HG02870 (cell line): Measurements from ENCODE around the gene IL6R.

Experiments
- ATAC-seq: cut with Tn5 transposase; IDR thresholded peaks from one replicate; pipeline ENCODE4 v1.9.1; 2021; ENCODE audit warnings: mild to moderate bottlenecking, moderate library complexity; ENCODE audit not compliant: unreplicated experiment

Gene IL6R

GRCh38 chr1:154423988-154424326, 18.8 kb downstream of the IL6R start:
- no peak for ATAC-seq

DNA sequence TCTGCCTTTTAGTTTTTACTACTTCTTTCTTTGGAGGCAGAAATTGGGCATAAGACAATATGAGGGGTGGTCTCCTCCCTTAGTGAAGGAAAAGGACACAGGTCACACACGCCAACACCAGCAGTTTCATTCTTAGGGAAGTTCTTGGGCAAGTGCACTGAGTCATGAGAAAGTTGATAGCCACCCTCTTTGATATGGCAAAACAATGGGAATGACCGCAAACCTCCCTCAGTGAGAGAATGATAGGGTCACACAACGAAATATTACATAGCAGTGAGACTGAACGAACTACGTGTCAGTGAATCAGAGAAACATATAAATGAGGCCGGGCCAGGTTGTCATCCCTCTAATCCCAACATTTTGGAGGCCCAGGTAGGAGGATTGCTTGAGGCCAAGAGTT, 20.0 kb downstream of the IL6R start:
- no peak for ATAC-seq

DNA sequence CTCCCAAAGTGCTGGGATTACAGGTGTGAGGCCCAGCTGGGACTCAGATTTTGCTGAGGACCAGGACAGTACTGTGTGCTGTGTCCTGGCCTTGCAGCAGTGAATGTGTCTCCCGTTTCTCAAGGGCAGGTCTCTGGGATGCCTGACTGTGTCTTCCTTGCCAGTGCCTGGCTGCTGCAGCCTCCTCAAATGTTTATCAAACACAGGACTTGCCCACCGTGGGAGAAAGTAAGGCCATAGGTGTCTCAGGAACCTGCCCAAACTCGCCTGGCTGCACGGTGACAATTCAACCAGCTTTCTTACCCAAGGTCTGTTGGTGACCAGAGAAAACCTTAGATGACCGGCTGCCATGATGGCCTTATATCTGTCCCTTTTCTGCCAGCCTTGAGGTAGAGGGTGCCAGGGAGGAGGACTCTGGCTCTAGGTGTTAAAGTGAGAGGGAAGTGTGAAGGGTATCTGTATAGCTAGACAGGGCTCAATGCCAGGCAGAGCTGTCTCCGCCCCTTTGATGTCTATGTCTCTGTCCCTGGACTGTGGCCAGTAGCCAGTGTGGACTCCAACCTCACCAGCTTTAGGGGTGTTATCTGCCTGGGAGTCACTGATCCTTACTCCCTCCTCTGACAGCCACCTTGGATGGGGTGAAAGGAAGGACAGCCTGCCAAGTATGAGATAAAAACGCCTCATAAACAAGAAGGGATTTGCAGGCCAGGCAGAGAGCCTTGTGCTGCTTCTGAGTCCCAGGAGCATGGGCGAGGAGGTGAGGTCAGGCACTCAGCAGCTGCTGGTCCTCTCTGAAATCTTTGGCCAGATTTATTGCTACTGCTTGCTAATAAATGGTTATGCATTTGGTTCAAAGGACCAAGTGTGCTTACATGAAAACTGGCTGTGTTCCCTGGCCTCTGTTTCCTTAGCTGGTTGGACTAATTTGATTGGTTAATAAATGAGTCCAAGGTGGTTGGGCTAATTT, 22.3 kb downstream of the IL6R start:
- no peak for ATAC-seq

DNA sequence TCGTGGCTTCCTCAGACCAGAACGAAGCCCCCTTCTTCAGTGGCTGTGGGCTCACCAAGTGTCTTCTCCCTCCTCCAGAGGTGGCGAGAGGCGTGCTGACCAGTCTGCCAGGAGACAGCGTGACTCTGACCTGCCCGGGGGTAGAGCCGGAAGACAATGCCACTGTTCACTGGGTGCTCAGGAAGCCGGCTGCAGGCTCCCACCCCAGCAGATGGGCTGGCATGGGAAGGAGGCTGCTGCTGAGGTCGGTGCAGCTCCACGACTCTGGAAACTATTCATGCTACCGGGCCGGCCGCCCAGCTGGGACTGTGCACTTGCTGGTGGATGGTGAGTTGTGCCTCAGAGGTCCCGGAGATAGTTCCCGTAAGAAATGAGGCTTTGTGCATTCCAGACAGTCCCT, 24.0 kb downstream of the IL6R start:
- ATAC-seq, result no peak

DNA sequence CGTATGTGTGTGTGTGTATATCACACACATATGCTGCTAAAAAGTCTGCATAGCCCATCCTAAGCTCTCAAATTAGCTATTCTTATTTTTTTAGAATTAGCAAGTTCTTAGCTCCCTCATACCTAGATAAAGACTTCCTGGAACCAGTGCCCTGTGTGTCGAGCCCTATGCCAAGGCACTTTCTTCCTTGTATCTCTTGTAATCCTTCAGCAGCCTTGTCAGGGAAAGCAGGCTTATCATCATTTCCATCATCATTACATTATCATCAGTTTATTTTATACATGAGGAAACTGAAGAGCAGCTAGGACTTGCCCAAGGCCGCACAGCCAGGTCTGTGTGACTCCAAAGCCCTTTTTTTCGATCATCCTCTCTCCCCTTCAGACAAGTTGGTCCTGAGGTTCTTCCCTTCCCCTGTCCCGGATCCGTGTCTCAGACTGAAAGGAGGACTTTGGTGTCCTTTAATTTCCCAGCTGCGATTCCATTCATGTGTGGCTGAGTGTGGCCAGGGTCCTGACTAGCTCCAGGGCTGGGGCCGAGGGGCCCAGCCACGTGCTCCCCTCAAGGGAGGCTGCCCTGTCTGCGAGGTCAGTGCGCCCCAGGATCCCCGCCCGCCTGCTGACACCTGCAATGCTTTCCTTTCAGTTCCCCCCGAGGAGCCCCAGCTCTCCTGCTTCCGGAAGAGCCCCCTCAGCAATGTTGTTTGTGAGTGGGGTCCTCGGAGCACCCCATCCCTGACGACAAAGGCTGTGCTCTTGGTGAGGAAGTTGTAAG, 24.9 kb downstream of the IL6R start:
- ATAC-seq, result no peak

- ATAC-seq, result no peak
Measured at GRCh38 chr1:154430903-154431302, 25.8 kb downstream of the IL6R start.

GRCh38 chr1:154431586-154432373, 26.6 kb downstream of the IL6R start:
- ATAC-seq, result no peak

DNA sequence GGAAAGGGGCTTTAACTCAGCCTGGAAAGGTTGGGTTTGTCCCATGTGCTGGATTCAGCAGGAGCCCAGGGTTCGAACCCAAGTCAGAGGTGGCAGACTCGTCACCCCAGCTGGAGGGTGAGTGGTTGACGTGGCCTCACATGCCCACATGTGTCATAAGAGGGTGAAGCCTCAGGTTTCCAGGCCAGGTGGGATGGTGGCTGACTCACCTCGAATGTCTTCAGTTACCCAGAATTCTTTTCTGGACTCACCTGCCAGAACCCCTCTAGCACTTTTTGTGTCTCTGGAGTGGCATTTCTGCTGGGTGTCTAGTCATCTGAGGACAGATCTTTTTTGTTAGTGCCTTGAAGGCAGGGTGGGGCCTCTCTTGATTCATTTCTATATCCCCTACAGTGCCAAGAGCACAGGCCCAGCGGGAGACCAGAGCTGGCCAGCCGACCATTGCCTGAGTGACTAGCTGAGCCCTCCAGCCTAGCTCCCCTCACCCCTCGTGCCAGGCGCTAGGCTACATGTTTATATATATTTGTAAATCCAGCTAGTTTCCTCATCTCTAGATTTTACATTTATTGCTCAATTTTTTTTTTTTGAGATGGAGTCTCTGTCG, 28.1 kb downstream of the IL6R start:
- ATAC-seq, result no peak

DNA sequence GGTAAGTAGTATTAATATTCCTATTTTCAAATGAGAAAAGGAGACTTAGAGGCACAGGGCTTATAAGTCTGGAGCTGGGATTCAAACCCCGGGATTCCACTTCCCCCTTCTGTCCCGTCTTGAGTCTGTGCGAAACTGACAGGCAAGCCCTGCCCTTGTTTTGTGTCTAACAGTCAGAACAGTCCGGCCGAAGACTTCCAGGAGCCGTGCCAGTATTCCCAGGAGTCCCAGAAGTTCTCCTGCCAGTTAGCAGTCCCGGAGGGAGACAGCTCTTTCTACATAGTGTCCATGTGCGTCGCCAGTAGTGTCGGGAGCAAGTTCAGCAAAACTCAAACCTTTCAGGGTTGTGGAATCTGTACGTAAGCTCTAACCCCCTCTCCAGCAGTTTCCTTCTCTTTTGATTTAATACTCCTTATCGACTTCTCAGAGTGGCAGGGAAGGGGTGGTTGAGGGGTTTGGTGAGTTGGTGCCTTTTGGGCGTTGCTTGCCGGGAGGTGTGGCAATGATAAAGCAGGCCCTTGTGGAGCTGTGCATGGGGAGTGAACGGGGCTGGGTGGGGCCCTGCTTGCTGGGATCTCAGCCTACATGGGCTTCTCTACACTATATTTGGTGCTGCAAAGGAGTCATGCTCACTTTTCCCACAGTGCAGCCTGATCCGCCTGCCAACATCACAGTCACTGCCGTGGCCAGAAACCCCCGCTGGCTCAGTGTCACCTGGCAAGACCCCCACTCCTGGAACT, 29.4 kb downstream of the IL6R start:
- ATAC-seq, result no peak

GRCh38 chr1:154435599-154436200, 30.6 kb downstream of the IL6R start:
- ATAC-seq, result no peak

DNA sequence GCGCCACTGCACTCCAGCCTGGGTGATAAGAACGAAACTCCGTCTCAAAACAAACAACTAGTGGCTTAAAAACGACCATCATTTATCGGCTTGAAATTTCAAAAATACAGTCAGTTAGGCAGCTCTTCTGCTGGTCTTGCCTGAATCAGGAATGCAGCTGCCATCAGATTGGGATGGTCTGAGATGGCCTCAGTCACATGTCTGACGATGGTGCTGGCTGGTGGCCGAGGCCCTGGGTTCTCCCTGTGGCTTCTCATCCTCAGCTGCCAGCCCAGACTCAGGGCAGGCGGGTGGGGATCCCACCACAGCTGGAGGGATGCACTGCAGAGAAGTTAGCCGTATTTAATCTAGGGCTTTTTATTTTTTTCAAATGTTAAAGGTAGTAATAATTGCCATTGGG, 31.3 kb downstream of the IL6R start:
- no peak for ATAC-seq

- ATAC-seq, result no peak
Measured at GRCh38 chr1:154440036-154440804, 35.1 kb downstream of the IL6R start.

- no peak for ATAC-seq
Measured at GRCh38 chr1:154441241-154441888, 36.2 kb downstream of the IL6R start.

GRCh38 chr1:154442006-154442740, 37.0 kb downstream of the IL6R start:
- no peak for ATAC-seq

- no peak for ATAC-seq
Measured at GRCh38 chr1:154443274-154444013, 38.3 kb downstream of the IL6R start.

GRCh38 chr1:154445040-154445472, 39.9 kb downstream of the IL6R start:
- ATAC-seq, result peak; percentile 80

GRCh38 chr1:154446292-154446691, 41.1 kb downstream of the IL6R start:
- ATAC-seq, result no peak
